NCI-H1048 (cell line): ENCODE results near the gene GRPEL2.

Experiments
- DNase-seq: peaks from one replicate; lab custom pipeline; 2025; lab: John Stamatoyannopoulos, UW

The GRPEL2 gene

DNA sequence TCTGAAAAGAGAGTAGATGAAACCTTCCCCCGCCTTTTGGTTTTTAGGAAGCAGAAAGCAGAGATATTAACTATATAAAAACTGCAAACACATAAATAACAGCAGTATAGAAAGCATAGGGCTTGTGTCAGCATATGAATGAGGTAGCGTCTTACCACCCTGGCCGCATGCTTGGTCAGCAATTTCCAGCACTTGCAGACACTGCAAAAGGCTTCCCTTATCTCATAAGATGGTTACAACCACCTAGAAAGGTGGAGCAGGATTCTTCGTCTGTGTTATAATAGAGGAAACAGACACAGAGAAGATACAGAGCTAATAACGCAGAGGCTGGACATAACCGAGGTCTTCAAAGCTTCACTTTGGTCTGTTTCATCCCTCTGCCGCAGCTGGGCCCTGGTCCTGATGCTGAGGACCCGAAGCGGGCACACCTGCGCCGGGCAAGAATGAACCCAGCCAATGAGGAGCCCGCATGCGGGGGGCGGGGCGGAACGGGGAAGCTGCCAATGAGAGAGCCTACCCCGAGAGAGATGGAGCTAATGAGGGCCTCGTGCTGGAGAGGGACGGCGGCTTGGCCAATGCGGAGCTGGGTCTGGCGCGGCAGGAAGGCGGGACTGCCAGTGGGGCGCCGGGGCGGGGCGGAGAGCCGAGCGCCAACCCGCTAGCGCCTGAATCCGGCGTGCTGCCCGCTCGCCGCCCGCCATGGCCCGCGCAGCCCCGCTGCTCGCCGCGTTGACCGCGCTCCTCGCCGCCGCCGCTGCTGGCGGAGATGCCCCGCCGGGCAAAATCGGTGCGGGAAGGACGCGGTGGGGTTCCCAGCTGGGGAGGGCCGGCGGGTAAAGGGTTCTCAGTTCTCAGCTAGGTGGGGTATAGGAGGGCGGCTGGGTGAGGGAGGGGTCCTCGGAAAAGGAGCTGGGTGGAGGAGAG, 12.3 kb downstream of the GRPEL2 start, which contains the start of gene PCYOX1L:
PCYOX1L (plus strand) TSS at position 677 of the 924 bp plus-strand sequence; CDS start at position 700, 23 bp downstream.
- DNase-seq, result peak; percentile 79

DNA sequence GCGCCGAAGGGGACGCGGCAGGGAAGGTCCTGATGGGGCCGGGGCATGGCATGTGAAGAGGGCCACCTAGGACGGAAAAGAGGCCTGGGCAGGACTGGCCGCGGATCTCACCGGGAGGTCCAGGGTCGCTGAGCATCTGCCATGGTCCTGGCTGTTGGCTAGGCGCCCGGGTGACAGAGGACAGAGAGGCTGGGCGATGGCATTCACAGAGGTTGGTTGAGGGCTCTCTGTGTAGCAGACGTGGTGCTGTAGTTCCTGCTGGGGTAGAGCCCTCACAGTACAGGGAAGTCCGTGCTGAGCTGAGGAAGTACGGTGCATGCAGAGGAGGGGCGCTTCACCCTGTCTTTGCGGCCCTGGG, 13.0 kb downstream of the GRPEL2 start:
- no peak for DNase-seq

DNA sequence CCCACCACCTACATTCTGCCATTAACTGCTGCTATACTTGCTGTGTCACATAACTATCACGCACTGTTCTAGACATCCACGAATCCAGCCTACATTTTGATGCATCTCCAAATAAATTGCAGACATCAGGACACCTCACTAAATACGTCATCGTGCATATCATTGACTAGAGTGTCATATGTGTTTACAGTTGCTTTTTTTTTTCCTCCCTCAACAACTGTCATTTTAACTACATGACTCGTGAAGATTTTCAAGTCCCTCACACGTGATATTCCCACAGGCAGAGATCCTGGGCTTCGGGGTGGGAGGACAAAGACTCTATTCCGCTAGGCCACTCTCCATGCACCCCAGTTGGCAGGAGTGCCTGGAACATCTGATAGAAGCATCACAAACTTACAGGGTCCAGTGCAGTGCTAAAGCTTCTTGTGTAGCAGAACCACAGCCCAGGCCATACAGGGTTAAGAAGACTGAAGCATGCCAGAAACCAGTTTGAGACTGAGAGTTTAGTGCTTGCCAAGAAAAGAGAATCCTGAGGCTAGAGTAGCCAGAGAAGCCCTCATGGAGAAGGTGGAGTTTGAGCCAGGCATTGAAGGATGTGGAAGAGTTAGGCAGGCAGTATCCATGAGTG, 13.7 kb downstream of the GRPEL2 start:
- no peak for DNase-seq

DNA sequence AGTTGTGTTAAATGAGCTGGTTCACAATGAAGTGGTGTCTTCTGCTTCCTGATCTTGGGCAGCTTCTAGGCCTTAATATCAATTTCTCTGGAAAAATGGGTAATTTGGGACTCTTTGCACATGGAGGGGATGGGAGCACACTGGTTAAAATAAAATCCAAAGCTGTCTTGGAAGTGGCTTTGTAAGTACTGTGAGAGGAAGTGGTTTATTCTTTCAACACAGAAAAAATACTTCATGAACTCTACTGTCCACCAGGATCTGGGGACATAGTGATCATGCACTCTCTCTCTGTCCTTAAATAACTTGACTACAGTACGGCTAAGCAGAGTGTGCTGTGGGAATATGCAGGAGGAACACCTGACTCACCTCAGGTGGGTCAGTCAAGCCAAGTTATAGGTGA, 15.0 kb downstream of the GRPEL2 start:
- no peak for DNase-seq

DNA sequence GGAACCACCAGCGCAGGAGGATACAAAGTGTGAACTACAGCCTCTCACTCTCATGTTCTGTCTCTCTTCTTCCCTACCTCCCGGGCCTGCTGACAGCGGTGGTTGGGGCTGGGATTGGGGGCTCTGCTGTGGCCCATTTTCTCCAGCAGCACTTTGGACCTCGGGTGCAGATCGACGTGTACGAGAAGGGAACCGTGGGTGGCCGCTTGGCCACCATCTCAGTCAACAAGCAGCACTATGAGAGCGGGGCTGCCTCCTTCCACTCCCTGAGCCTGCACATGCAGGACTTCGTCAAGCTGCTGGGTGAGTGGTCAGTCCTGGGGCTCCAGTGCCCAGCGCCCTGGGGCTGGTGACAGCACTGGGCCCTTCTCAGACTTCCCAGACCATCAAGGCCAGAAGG, 17.2 kb downstream of the GRPEL2 start:
- DNase-seq, result no peak

DNA sequence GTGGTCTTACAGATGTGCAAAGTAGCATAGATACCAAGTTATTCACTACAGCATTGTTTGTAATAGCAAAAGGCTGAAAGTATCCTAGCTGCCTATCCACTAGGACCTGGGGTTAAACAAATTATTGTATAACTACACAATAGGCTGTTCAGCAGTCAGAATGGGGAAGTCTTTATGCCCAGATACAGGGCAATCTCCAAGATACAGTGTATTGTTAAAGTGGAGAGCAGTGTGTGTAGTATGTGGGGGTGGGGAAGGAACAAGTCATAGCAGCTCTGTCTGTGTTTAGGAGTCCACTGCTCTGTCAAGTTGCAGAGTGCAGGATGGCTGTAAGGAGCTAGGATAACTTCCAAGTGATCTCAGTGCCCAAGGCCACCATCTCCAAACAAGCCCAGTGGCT, 18.1 kb downstream of the GRPEL2 start:
- no peak for DNase-seq

DNA sequence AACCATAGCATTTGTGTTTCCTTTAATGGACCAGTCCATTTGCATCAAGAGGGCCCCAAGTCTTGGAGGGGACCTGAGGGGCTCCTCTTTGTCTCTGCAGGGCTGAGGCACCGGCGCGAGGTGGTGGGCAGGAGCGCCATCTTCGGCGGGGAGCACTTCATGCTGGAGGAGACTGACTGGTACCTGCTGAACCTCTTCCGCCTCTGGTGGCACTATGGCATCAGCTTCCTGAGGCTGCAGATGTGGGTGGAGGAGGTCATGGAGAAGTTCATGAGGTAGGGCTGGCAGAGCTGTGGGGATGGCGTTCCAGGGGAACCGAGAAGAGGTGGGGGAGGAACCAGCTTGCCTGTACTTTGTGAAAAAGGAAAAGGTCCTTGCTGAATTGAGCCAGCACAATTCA, 18.6 kb downstream of the GRPEL2 start:
- DNase-seq, result no peak

DNA sequence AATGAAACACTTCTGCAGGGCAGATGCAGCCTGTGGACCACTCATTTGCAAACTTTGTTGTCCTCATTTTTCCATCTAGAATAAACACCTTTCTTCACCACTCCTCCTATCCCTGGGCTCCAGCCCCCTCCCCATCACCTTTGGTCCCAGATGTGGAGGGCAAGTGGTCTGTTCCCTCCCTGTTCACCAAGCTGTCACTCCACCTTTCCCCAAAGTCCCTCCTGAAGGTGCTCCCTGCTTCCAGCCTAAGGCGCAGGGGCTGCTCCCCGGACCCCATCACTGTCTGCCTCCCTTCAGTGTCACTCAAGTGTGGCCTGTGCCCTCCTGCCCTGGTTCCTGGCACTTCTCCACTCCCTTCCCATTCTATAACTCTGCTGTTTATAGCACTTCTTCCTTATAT, 19.4 kb downstream of the GRPEL2 start:
- no peak for DNase-seq

DNA sequence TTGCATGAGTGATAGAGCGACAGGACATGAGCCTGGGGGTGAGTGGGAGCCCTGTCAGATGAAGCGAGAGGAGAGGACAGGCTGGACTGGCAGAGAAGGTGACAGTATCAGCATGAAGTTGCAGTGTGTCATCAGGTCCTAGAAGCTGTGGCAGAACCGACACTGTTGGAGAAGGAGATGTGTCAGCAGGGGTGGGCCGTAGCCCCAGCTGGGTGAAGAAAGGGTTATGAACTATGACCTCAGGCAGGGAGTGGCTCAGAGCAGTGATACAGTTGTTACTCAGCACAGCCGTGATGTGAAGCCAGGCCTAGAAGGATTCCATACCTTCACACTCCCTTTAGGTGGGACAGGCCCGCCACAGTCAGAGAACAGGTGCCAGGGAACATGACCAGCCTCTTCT, 20.1 kb downstream of the GRPEL2 start:
- no peak for DNase-seq

DNA sequence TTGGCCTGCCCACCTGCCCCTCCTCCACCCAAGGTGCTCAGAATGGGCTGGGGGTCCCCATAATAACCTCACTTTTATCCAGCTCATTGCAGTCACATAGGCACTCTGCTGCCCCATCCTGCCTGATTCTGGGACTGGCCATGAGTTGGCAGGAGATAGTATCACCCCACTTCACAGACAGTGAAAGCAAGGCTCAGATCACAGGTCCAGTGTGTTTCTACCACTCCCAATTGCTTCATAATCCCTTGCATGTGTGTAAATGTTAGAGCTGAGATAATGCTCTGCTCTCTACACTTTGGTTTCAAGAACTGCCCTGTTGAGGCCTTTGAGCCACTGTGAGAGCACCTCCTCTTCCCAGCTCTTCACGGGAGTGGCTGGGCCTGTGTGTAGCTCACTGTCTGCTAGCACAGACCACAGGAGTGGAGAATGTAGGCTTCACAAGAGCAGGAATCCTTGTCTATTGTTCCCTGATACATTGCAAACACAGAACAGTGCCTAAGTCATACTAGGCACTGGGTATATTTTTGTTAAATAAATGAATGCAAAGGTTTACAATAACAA, 20.9 kb downstream of the GRPEL2 start:
- no peak for DNase-seq

DNA sequence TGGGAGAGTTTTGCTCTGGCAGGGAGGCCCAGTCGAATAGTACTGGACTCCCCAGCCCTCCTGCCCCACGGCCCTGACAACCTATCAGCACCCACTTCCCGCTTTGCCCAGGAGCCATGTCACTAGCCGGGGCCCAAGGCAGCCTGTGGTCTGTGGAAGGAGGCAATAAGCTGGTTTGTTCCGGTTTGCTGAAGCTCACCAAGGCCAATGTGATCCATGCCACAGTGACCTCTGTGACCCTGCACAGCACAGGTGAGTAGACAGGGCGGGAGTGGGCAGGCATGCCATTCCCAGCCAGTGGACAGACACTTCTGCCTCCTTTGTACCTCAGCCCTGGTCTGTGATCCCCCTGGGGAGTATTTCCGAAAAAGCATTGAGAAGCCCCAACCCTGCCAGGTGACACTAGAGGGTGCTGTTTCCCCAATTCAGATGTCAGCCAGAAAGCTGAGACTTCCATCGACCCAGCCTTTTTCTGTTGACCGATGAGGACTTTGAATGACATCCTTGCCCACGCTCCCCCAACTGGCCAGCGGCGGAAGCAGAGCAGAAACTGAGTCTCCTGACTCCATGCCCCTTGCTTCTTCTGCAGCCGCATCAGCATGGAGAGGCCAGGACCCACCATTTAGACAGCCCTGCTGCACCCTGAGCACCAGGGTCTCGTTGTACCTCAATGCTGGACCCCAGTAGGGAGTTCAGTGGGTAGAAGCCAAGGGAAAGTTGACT, 22.1 kb downstream of the GRPEL2 start:
- no peak for DNase-seq

DNA sequence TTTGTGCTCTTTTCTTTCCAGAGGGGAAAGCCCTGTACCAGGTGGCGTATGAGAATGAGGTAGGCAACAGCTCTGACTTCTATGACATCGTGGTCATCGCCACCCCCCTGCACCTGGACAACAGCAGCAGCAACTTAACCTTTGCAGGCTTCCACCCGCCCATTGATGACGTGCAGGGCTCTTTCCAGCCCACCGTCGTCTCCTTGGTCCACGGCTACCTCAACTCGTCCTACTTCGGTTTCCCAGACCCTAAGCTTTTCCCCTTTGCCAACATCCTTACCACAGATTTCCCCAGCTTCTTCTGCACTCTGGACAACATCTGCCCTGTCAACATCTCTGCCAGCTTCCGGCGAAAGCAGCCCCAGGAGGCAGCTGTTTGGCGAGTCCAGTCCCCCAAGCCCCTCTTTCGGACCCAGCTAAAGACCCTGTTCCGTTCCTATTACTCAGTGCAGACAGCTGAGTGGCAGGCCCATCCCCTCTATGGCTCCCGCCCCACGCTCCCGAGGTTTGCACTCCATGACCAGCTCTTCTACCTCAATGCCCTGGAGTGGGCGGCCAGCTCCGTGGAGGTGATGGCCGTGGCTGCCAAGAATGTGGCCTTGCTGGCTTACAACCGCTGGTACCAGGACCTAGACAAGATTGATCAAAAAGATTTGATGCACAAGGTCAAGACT, 22.8 kb downstream of the GRPEL2 start:
- DNase-seq, result no peak

DNA sequence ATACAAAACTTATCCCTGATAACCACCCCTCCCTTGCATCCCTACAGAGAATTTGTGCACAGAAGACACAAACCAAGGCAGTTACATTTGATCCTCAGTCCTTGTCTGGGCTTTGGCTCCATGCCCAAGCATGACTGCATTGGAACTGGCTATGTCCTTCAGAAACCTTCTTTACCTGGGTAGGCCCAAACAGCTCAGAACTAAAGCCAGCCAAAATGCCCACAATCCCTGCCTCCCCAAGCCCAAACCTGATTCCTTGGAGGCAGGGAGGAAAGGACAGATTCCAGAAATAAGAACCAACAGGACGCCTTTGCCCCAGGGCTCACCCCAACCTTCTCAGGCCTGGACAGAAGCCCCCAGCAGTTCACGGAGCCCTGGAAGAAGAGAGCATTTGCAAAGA, 25.6 kb downstream of the GRPEL2 start:
- no peak for DNase-seq

DNA sequence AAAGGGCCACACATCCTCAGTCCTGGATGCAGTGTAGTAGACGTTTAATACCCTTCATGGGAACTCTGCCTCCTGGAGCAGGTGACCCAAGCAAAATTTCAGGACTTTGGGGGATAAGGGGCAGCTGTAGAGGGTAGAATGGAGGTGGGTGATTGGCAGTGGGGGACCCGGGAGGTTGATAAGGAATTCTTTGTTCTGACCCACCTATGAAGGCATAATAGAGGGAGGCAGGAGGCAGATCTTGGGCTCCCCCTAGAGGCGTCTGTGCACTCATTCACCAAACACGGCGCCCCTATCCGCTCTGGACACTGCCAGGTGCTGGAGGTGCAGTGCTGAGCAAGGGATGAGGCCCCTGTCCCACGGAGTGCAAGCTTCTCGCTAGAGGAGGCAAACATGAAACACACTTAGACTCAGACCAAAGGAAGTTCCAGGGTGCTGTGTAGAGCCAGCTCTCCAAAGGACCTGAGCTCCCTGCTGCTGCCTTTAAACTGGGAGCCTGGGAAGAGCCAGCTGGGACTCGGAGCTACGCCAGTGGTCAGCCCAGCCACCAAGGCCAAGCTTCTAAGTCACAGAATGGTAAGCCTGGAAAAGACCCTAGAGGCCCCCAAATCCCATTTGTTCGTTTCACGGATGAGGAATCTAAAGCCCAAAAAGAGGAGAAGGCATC, 26.1 kb downstream of the GRPEL2 start:
- DNase-seq, result peak; percentile 43

DNA sequence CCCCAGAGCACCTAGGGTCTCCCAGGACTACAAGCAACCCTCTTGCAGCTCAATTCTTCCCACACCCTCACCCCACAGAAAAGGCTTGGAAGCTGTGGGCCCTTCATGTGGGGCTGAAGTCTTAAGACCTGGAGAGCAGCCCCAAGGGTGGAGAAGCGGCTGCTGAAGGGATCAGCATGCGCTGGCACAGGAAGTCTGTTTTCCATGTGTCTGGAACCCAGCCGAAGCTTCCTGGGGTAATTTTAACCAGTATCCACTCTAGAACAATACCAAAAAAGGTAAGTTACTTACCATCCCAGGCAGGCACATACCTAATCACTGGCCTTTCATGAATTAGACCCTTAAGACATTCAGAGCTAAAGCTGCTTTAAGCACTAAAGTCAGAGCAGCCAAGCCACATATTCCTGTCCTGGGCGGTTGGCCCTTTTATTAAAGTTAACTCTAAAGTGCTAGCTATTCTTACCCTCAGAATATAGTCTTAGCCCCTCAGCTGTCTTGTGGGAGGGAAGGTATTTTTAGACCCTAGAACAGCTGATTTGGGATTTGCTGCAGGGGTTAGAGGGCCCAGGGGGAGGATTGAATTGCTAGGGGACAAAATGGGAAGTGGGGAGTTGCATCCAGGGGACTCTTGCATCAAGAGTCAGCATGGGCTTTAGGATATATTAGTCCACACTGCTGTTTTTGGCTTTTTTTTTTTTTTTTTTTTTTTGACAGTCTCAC, 26.9 kb downstream of the GRPEL2 start:
- DNase-seq, result no peak

DNA sequence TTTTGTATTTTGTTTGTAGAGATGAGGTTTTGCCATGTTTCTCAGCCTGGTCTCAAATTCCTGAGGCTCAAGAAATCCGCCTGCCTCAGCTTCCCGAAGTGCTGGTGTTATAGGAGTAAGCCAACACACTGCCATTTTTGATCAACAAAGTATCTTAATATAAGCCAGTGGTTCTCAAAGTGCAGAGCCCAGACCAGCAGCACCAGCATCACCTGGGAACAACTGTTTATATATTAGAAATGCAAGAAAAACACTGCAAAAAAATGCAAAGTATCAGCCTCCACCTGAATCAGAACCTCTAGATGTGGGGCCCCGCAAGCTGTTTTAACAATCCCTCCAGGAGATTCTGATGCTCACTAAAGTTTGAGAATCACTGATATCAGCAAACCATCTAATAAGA, 27.6 kb downstream of the GRPEL2 start:
- no peak for DNase-seq

DNA sequence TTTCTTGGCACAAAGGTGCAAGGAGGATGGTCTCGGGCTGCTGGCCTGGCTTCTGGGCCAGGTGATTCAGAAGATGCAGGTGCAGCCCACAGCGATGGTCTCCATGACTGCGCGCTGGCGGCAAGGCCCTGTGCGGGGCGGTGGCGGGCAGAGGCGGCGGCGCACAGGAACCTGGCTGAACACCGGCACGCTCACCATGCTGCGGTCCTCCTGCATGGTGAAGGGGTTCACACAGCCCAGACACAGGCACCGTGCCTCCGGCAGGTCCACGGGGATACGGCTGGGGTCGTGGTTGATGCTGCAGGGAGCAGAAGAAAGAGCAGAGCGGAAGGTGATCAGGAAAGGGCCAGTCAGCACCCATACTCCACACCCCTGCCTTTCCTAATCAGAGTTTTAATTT, 29.0 kb downstream of the GRPEL2 start:
- DNase-seq, result no peak

DNA sequence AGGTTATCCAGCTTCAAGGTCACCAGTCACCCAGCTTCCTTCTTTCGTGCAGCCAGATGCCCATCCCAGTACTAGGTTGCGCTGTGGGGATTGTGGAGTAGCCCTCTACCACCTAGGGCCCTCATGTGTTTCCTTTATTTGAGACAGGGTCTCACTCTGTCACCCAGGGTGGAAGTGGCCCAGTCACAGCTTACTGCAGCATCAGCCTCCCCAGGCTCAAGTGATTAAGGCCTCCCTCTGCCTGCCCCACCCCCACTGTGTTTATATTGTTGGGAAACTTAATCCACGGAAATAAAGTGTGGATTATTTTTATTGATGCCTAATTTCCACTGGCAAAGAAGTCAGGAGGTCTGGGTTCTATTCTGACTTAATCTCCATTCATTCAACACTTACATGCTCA, 29.5 kb downstream of the GRPEL2 start:
- no peak for DNase-seq

DNA sequence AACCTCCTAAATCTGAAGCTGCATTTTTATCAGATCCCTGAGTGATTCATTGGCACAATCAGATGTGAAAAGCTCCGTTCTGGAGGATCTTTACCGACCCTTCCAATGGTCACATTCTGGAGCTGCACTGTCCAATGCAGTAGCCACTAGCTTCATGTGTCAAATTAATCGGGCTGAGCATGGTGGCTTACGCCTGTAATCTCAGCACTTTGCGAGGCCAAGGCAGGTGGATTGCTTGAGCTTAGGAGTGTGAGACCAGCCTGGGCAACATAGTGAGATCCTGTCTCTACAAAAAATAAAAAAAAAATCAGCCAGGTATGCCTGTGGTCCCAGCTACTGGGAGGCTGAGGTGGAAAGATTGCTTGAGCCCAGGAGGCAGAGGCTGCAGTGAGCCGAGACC, 30.1 kb downstream of the GRPEL2 start:
- no peak for DNase-seq

DNA sequence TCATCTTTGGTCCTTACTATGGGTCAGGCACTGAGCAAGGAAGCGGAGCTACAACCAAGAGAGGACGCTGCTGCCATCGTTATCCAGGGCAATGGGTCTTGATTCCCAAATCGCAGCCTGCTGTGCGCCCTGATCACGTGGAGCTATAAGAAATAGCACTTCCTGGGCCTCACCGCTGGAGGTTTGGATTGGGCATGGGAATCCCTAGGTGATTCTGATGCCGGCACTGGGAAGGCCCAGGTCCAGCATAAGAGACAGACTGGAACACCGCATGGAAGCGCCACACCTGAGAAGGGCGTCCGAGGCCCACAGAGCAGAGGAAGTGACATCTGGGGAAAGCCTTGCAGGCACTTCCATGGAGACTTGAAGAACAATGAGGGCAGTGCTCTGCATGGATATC, 30.8 kb downstream of the GRPEL2 start:
- no peak for DNase-seq
